HepG2 (cell line): ENCODE results near the gene HERC5. TPM values are rescaled to one million over a fixed set of nuclear protein-coding genes. Genes with fewer than 3 reads are reported as not detected.

Experiments
- ATAC-seq: fragments of 200-7000 bp; cut with Tn5 transposase; 3 replicates; pipeline ENCODE4 v1.9.1; 2020; ENCODE audit warnings: mild to moderate bottlenecking, moderate library complexity
- BruUV-seq: library from RNA; stranded (reverse); fragments of 400-500 nt; replicated peaks from 2 replicates; lab custom pipeline; 2021; lab: Mats Ljungman, UMichigan
- CTCF ChIA-PET: fragments of 300-600 bp; formaldehyde crosslinking; extraction: SDS; loops from one replicate; lab custom pipeline; 2021; ENCODE audit warnings: low total read pairs, inconsistent platforms, low intra/inter-chr PET ratio; lab: Yijun Ruan, JAX
- POLR2A ChIA-PET: fragments of 350-600 bp; sonication (Branson Sonifier 250); formaldehyde crosslinking; loops from one replicate; lab custom pipeline; 2020; ENCODE audit warnings: antibody characterized with exemption, inconsistent platforms; lab: Yijun Ruan, JAX
- DNase-seq: peaks from one replicate; pipeline ENCODE4 v3.0.0-alpha.2; 2015; ENCODE audit warnings: low spot score
- FAIRE-seq: peaks from 3 replicates; lab custom pipeline; 2011; peaks lifted over from hg19 to GRCh38; lab: Jason Lieb, UNC
- H2AFZ ChIP-seq: one replicate; pipeline ENCODE4 v1.6.1; 2011; ENCODE audit warnings: low read length, inconsistent platforms
- H3K27ac ChIP-seq: fragments of 300-600 bp; 3 replicates; pipeline ENCODE4 v1.8.0; 2011; ENCODE audit warnings: mixed run types, mild to moderate bottlenecking, mixed read lengths, low read length, inconsistent platforms; ENCODE audit not compliant: insufficient read depth; ENCODE audit errors: extremely low read length
- H3K27me3 ChIP-seq, 2 experiments: fragments of 200-600 bp in 1 of 2; 2 replicates in 1 of 2; 3 replicates in 1 of 2; pipeline versions ENCODE4 v1.6.0 to v1.8.0; 2011; ENCODE audit warnings: low read length in 2 of 2, mild to moderate bottlenecking in 2 of 2, moderate library complexity in 2 of 2, inconsistent platforms in 1 of 2; ENCODE audit not compliant: insufficient read depth in 2 of 2, control insufficient read depth in 1 of 2
- H3K36me3 ChIP-seq, 2 experiments: fragments of 200-600 bp in 1 of 2; replicated peaks in 1 of 2; 2 replicates in 1 of 2; 3 replicates in 1 of 2; pipeline versions ENCODE4 v1.5.1 to v1.8.0; 2011; ENCODE audit warnings: low read length in 2 of 2, inconsistent platforms in 1 of 2; ENCODE audit not compliant: insufficient read depth in 2 of 2, control insufficient read depth in 1 of 2
- H3K4me1 ChIP-seq: 2 replicates; pipeline ENCODE4 v1.5.1; 2012; ENCODE audit warnings: low read length, inconsistent platforms; ENCODE audit not compliant: insufficient read depth
- H3K4me2 ChIP-seq: 2 replicates; pipeline ENCODE4 v1.6.0; 2011; ENCODE audit warnings: low read depth, low read length, inconsistent platforms
- H3K4me3 ChIP-seq, 3 experiments: fragments of 200-600 bp in 1 of 3; sonication (generic), shearing (Covaris generic) in 1 of 3; replicated peaks in 1 of 3; 2 replicates each; pipeline ENCODE4 v1.5.1; 2011 to 2016; ENCODE audit warnings: low read length in 3 of 3, inconsistent platforms in 2 of 3, low read depth in 2 of 3, mild to moderate bottlenecking in 2 of 3, control low read depth in 1 of 3, mixed read lengths in 1 of 3; ENCODE audit not compliant: insufficient read depth in 1 of 3
- H3K79me2 ChIP-seq: one replicate; pipeline ENCODE4 v1.6.1; 2011; ENCODE audit warnings: low read length, inconsistent platforms; ENCODE audit not compliant: insufficient read depth
- H3K9ac ChIP-seq: 2 replicates; pipeline ENCODE4 v1.6.0; 2011; ENCODE audit warnings: mild to moderate bottlenecking, low read depth, low read length, inconsistent platforms; ENCODE audit not compliant: insufficient read depth
- H3K9me3 ChIP-seq: 2 replicates; pipeline ENCODE4 v1.5.1; 2012; ENCODE audit warnings: mild to moderate bottlenecking, low read length
- H4K20me1 ChIP-seq: 2 replicates; pipeline ENCODE4 v1.6.0; 2011; ENCODE audit warnings: inconsistent platforms, mild to moderate bottlenecking, low read length, moderate library complexity; ENCODE audit not compliant: insufficient read depth
- FOSL2 ChIP-seq: sonication (generic); formaldehyde crosslinking; IDR thresholded peaks from 2 replicates; pipeline ENCODE4 v1.4.0; 2020; ENCODE audit warnings: missing genetic modification reagents
- GABPB1 ChIP-seq: IDR thresholded peaks from 2 replicates; pipeline ENCODE4 v1.6.1; 2016; ENCODE audit warnings: mild to moderate bottlenecking, missing genetic modification reagents, moderate library complexity, missing compliant biosample characterization
- HBP1 ChIP-seq: IDR thresholded peaks from 2 replicates; pipeline ENCODE4 v1.6.1; 2016; ENCODE audit warnings: low read depth, control low read depth
- HMG20A ChIP-seq: IDR thresholded peaks from 2 replicates; pipeline ENCODE4 v1.6.1; 2016; ENCODE audit warnings: borderline replicate concordance
- HMGA1 ChIP-seq: sonication (generic); formaldehyde crosslinking; conservative IDR thresholded peaks from 2 replicates; pipeline ENCODE4 v1.4.0; 2020; ENCODE audit warnings: missing genetic modification reagents
- HNRNPLL ChIP-seq: fragments of 200-400 bp; formaldehyde crosslinking; IDR thresholded peaks from 2 replicates; pipeline ENCODE4 v1.6.1; 2017; ENCODE audit warnings: mild to moderate bottlenecking, low read depth, low read length; ENCODE audit not compliant: poor library complexity, severe bottlenecking
- NFE2L2 ChIP-seq: fragments of 150-350 bp; IDR thresholded peaks from 2 replicates; pipeline ENCODE4 v1.6.1; 2014; ENCODE audit warnings: low read length
- SCMH1 ChIP-seq: sonication (generic); formaldehyde crosslinking; IDR thresholded peaks from 2 replicates; pipeline ENCODE4 v1.9.0; 2021; ENCODE audit warnings: missing genetic modification reagents, mild to moderate bottlenecking, borderline replicate concordance
- SOX5 ChIP-seq: IDR thresholded peaks from 2 replicates; pipeline ENCODE4 v1.6.1; 2016; ENCODE audit warnings: borderline replicate concordance
- ZNF276 ChIP-seq: sonication (generic); formaldehyde crosslinking; IDR thresholded peaks from 2 replicates; pipeline ENCODE4 v1.4.0; 2020; ENCODE audit warnings: mild to moderate bottlenecking, low read depth, missing genetic modification reagents
- ZNF441 ChIP-seq: sonication (generic); formaldehyde crosslinking; IDR thresholded peaks from 2 replicates; pipeline ENCODE4 v1.7.0; 2021; ENCODE audit warnings: missing genetic modification reagents, borderline replicate concordance
- ZNF546 ChIP-seq: sonication (generic); formaldehyde crosslinking; conservative IDR thresholded peaks from 2 replicates; pipeline ENCODE4 v1.8.1; 2023; ENCODE audit warnings: mild to moderate bottlenecking, missing genetic modification reagents
- WGBS: methylation state at CpG from one replicate; pipeline ENCODE4 v1.1.6; 2017; ENCODE audit warnings: low lambda C conversion rate; 5-methylcytosine and 5-hydroxymethylcytosine counted together
- in situ Hi-C: cut with HindIII; loops from 2 replicates; pipeline ENCODE4 v1.10.0; 2017; ENCODE audit warnings: low pct_unique_long_range_greater_than_20kb; ENCODE audit not compliant: extremely low pct_ligation_motif_present
- intact Hi-C: fragments of 100-400 bp; cut with micrococcal nuclease; formaldehyde crosslinking; loops from one replicate; pipeline ENCODE4 v1.10.0; 2022; ENCODE audit not compliant: unreplicated experiment
- polyA plus RNA-seq, 8 experiments: library from polyadenylated mRNA; depleted of rRNA in 3 of 8; stranded (reverse) in 7 of 8; unstranded in 1 of 8; fragments of >200 nt; fragmentation: Illumina TruSeq in 4 of 8; extraction: Trizol in 4 of 8; gene quantifications; 2 replicates each; pipeline versions ENCODE4 v1.2.1 to v1.2.3, GENCODE V29; 2011 to 2016; ENCODE audit warnings: low read depth in 4 of 8, missing spikeins in 1 of 8, mixed read lengths in 1 of 8; ENCODE audit not compliant: insufficient read depth in 1 of 8
- total RNA-seq, 5 experiments: library from RNA; depleted of rRNA; stranded (reverse); fragments of >200 nt; fragmentation: Illumina TruSeq; extraction: Trizol; gene quantifications; 2 replicates each; pipeline ENCODE4 v1.2.3, GENCODE V29; 2016; ENCODE audit warnings: low read depth in 1 of 5
- TF ChIP-seq, protein P1 (sequence below): IDR thresholded peaks from 2 replicates; pipeline ENCODE4 v1.6.1; 2018; ENCODE audit warnings: missing genetic modification reagents, mild to moderate bottlenecking, missing compliant biosample characterization
- TF ChIP-seq, protein P2 (sequence below): sonication (generic); formaldehyde crosslinking; IDR thresholded peaks from 2 replicates; pipeline ENCODE4 v1.4.0; 2020; ENCODE audit warnings: missing genetic modification reagents, borderline replicate concordance
- TF ChIP-seq, protein P3 (sequence below): IDR thresholded peaks from 2 replicates; pipeline ENCODE4 v1.6.1; 2012; ENCODE audit warnings: inconsistent platforms

Gene HERC5
- total and polyA plus RNA-seq, 2 of the 13 experiments (the other 11 are each of a cell fraction or from before 2014, with no cell fraction given): 0.13 to 0.33 TPM

DNA sequence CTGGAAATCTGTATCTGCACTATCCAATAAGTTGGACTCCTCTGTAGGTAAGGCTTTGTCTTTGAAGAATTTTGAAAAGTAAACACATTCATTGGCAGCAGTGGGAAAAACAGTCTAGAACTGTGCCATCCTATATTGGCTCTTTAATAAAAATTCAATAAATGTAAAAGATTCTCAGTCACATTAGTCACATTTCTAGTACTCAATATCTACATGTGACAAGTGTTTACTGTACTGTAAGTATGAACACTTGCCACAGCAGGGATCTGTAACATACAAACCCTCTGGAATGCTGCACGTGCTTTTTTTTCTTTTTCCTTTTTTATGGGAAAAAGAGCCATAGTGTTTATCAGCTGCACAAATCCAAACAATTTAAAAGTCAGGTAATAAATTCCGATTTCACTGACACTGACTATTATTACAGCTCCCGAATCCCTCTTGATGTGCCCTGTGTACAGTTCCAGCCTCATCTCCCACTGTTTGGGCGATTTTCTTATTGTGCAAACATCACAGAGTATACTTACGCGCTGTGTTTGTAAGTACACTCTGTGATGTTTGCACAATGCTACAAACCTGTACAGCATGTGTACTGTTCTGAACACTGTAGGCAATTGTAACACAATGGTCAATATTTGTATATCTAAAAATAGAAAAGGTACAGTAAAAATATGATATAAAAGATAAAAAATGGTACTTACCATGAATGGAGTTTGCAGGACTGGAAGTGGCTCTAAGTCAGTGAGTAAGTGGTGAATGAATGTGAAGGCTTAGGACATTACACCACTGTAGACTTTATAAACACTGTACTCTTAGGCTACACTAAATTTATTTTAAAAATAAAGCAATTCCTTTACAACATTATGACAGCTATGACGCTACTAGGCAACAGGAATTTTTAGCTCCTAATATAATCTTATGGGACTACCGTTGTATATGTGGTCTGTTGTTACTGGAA is 57.9 kb downstream of the HERC5 start:
- Histone ChIP-seq H3K79me2 (no peaks in the 10 kb centered on the region), H2AFZ (no peak overlapping the region), H3K36me3 (no peaks in the 10 kb centered on the region), H3K4me2 (peak overlapping the region; percentile 42), H4K20me1 (no peaks in the 10 kb centered on the region), H3K4me3 (no peak overlapping the region), H3K9ac (no peak overlapping the region), H3K9me3 (no peaks in the 10 kb centered on the region), H3K4me1 (peaks cover 18% of the 10 kb centered on the region), H3K27ac (no peak overlapping the region), H3K27me3 (peaks cover 0 to 2% of the 10 kb centered on the region in 2 experiments; a peak in 1 of 5 replicates)
- POLR2A ChIA-PET: interaction anchor here (1.5 kb wide), 1 partner anchor 296 kb away, joined by 4 read pairs; no protein-coding TSS in a partner anchor
- CTCF ChIA-PET: interaction anchor here (0.8 to 2.3 kb wide), 6 partner anchors 136 to 481 kb away, joined by 4 to 33 read pairs (median 6); partner anchors contain the start of gene HERC6
- peak; percentile 92 for ATAC-seq
- no TSS peak for BruUV-seq
- in situ Hi-C loops (loop anchor here (5.0 to 10.0 kb wide), 3 partner anchors 148 to 480 kb away; no protein-coding TSS in a partner anchor), intact Hi-C loops (loop anchor here (1.0 to 10.0 kb wide), 9 partner anchors 59 to 660 kb away; no protein-coding TSS in a partner anchor)
- DNase-seq: peak; percentile 76
- WGBS: 2% methylated on average over 8 of the region's 8 CpGs
- peak; percentile 43 for FAIRE-seq
- TF ChIP-seq GABPB1 (no peak), SOX5 (peak; percentile 87), FOSL2 (CRISPR knock-in tag) (peak; percentile 59), NFE2L2 (no peak), HBP1 (no peak), HNRNPLL (no peak), ZNF276 (CRISPR knock-in tag) (no peak), HMGA1 (CRISPR knock-in tag) (no peak), ZNF546 (CRISPR knock-in tag) (no peak), ZNF441 (CRISPR knock-in tag) (no peak), HMG20A (peak; percentile 78; the same call in 1 of the 2 replicates), SCMH1 (CRISPR knock-in tag) (no peak)
- TF ChIP-seq, protein P1, sequence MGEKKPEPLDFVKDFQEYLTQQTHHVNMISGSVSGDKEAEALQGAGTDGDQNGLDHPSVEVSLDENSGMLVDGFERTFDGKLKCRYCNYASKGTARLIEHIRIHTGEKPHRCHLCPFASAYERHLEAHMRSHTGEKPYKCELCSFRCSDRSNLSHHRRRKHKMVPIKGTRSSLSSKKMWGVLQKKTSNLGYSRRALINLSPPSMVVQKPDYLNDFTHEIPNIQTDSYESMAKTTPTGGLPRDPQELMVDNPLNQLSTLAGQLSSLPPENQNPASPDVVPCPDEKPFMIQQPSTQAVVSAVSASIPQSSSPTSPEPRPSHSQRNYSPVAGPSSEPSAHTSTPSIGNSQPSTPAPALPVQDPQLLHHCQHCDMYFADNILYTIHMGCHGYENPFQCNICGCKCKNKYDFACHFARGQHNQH (CRISPR knock-in tag): peak; percentile 80
- TF ChIP-seq, protein P2, sequence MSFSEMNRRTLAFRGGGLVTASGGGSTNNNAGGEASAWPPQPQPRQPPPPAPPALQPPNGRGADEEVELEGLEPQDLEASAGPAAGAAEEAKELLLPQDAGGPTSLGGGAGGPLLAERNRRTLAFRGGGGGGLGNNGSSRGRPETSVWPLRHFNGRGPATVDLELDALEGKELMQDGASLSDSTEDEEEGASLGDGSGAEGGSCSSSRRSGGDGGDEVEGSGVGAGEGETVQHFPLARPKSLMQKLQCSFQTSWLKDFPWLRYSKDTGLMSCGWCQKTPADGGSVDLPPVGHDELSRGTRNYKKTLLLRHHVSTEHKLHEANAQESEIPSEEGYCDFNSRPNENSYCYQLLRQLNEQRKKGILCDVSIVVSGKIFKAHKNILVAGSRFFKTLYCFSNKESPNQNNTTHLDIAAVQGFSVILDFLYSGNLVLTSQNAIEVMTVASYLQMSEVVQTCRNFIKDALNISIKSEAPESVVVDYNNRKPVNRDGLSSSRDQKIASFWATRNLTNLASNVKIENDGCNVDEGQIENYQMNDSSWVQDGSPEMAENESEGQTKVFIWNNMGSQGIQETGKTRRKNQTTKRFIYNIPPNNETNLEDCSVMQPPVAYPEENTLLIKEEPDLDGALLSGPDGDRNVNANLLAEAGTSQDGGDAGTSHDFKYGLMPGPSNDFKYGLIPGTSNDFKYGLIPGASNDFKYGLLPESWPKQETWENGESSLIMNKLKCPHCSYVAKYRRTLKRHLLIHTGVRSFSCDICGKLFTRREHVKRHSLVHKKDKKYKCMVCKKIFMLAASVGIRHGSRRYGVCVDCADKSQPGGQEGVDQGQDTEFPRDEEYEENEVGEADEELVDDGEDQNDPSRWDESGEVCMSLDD (CRISPR knock-in tag): no peak
- TF ChIP-seq, protein P3, sequence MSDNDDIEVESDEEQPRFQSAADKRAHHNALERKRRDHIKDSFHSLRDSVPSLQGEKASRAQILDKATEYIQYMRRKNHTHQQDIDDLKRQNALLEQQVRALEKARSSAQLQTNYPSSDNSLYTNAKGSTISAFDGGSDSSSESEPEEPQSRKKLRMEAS: no peak
